Hypothalamus (tissue), 51 donors: ENCODE data around the gene WNT4.
A peak's percentile ranks its signal among the peaks of the same experiment; 100 is the strongest.
"Not testable (repeated sequence)": the region's sequence is repeated elsewhere in the genome, so short reads cannot be mapped to it uniquely, and the experiment has no call there.

Experiments
- DNase-seq, 51 donors: peaks; one replicate each; lab custom pipeline; 2025; lab: John Stamatoyannopoulos, UW

The WNT4 gene

GRCh38 chr1:22114083-22115012, 28.5 kb downstream of the WNT4 start:
- DNase-seq, result peak in 12 of 51 donors; percentile 26 to 58 (median 40)

GRCh38 chr1:22112554-22112953, 30.3 kb downstream of the WNT4 start:
- peak in 2 of 51 donors; percentile 26 to 30 for DNase-seq

GRCh38 chr1:22111620-22112019, 31.3 kb downstream of the WNT4 start:
- DNase-seq, result no peak

DNA sequence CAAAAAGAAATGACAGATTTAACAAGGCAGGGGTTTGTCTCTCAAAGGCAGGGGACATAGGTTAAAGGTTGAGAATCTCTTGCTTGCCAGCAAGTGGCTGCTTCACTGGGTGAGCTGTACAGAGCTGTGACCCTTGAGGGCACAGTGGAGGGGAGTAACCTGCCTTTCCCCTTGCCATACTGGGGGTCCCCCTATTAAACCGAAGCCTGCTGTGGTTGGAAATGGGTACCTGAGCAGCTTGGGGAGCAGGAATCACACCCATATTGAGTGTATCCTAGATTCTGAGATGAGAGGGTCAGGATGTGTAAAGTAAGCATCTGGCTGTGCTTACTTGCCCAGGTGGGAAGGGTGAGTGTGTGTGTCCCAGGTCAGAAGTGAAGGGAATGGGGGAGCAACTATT, 31.8 kb downstream of the WNT4 start:
- no peak for DNase-seq

DNA sequence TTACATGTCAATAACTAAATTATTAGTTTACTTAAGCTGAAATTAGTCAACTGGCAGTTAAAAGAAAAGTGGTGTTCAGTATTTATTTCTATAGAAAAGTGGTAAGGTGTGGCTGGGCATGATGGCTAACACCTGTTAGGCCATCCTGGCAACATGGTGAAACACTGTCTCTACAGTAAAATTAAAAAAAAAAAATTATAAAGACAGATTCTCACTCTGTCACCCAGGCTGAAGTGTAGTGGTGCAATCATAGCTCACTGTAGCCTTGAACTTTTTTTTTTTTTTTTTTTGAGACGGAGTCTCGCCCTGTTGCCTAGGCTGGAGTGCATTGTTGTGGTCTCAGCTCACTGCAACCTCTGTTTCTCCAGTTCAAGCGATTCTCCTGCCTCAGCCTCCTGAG, 32.9 kb downstream of the WNT4 start:
- no peak for DNase-seq

- no peak for DNase-seq
These were observed 34.4 kb downstream of the WNT4 start for GRCh38 chr1:22108339-22109105.

- DNase-seq, result no peak
These were observed 35.8 kb downstream of the WNT4 start for GRCh38 chr1:22107126-22107525.

DNA sequence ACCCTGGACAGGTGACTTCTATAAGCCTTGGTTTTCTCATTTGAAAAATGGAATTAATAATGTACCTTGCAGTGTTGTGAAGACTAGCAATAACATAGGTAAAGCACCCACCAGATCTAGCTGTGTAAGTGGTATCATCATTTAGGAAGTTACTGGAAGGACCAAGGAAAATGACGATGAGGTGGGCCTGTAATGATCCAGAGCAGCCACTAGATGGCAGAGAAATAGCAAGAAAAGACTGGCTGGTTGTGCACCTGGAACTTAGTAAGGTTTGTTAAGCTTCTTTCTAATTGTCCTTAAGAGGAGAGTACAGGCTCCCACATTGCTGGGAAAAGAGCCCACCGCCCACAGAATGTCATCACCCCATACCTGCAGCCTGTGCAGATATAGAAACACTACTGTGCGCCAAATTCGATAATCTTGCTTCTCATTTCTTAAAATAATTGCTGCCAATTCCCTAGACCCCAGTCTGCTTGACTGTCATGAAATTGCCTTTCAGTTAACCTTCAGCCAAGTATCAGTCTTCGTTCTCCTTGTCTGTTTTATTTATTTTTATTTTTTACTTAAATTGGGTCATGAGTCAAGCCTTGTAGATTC, 37.2 kb downstream of the WNT4 start:
- peak in 5 of 51 donors; percentile 13 to 41 (median 23) for DNase-seq

DNA sequence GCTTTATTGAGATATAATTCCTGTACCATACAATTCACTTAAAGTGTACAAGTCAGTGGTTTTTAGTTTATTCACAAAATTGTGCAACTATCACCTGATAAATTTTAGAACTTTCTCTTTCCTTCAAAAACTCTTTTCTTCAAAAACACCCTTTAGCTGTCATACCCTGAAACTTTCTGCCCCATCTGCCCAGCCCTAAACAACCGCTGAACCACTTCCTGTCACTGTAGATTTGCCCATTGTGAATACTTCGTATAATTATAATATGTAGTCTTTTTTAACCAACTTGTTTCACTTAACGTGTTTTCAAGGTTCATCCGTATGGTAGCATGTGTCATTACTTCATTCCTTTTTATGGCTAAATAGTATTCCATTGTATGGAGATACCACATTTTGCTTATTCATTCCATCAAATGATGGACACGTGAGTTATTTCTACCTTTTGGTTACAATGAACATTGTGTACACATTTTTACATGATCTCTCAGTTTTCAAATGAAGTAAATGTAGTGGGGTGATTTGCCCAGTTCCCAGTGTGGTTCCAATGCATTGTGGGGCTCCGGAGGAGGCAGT, 37.9 kb downstream of the WNT4 start:
- DNase-seq, result no peak

GRCh38 chr1:22104094-22104493, 38.8 kb downstream of the WNT4 start:
- no peak for DNase-seq

DNA sequence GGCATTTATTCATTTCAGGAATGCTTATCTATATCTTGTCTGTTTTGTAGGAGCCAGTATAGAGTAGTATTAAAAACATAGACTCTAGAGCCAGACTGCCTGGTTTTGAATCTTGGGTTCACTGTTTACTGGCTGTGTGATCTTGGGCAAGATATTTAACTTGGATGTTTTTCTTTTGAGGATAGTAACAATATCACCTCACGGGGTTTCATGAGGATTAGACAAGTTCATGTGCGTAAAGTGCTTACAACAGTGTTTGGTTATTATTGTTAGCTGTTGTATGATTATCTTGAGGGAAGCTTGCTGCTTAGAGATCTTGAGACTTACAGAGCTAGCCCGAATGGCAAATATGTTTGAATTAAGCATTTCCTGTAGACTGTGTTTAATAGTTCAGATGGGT, 40.2 kb downstream of the WNT4 start:
- DNase-seq, result no peak

- DNase-seq, result no peak
These were observed 40.9 kb downstream of the WNT4 start for GRCh38 chr1:22101995-22102394.

DNA sequence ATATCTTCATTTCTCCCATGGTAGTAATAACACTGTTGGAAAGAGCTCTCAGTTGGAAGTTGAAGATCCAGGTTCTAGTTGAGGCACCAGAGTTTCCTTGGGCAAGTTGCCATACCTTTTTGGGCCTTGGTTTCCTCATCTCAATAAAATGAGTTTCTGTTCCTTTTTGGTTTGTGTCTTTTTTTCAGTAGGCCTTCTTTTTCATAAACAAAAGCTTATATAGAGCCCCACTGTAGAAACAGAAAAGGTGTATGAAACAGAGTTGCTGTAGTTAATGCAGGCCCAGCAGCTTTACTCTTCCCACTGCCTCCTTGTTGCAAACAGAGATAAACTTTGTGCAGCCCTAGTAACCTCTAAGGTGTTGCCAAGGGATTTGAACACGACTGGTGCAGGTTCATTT, 41.7 kb downstream of the WNT4 start:
- DNase-seq, result no peak

DNA sequence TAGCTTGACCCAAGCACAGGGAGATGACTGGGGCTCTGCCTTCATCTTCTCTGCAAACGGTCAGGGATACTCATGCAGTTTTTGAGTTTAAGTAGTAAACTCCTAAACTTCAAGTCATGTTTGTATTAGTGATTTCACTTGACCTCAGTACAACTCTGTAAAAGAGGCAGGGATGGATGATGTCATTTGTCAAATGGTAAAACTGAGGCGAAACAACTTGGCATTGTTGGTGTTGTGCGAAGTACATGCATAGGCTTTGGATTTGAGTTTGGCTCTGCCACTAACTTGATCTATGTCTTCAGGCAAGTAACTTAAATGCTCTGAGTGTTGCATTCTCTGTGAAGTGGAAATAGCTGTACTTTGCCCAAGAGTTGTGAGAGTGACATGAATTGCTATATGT, 42.7 kb downstream of the WNT4 start:
- DNase-seq, result no peak

DNA sequence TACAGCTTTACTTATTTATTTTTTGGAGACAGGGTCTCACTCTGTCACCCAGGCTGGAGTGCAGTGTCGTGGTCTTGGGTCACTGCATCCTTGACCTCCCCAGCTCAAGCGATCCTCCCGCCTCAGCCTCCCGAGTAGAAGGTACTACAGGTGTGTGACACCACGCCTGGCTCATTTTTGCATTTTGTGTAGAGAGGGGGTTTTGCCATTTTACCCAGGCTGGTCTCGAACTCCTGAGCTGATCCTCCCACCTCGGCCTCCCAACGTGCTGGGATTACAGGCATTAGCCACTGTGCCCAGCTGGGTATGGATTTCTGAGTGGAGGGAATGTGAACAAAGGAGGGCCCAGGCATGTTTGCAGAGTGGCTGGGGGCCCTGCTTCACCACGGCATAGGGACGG, 44.1 kb downstream of the WNT4 start:
- DNase-seq, result no peak

DNA sequence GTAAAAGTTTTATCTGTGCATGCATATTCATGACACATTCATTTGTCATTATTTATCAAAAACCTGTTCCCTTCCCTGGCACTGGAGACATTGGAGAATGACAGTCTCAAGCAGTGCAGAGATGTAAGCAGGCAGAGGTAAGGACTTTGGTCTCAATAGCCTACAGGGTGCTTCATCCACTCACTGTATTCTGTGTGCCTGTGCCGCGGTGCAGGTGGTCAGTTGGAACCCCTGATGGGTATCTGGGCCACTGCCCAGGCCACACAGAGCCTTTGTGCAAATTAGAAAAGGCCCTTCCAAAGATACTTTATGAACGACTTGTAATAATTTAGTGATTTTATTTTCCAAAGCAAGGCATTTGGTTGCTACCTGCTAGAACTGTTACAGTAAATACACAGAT, 46.4 kb downstream of the WNT4 start:
- no peak for DNase-seq

- no peak for DNase-seq
These were observed 46.9 kb downstream of the WNT4 start for GRCh38 chr1:22096036-22096435.

- DNase-seq, result no peak
These were observed 49.4 kb downstream of the WNT4 start for GRCh38 chr1:22093513-22093912.

- DNase-seq, result not testable (repeated sequence)
These were observed 50.7 kb downstream of the WNT4 start for GRCh38 chr1:22092026-22092768.

- no peak for DNase-seq
These were observed 52.0 kb downstream of the WNT4 start for GRCh38 chr1:22090867-22091266.
